Mucosa of gallbladder (tissue), 1 donor: Measurements from ENCODE around the gene PML. TPM values are rescaled to one million over a fixed set of nuclear protein-coding genes. Genes with fewer than 3 reads are reported as not detected.

Experiments
- DNase-seq: peaks from one replicate; pipeline ENCODE4 v3.0.0-alpha.2; 2020; ENCODE audit warnings: low spot score
- total RNA-seq: library from RNA; stranded (reverse); gene quantifications from one replicate; pipeline ENCODE4 v1.2.1, GENCODE V29; 2021
- donor health status: DM: no; HTN: no; CAD: no.

The PML gene
- total RNA-seq, 1 donor from 2014 or later, result 59.6 TPM

- DNase-seq, result no peak
Observed at GRCh38 chr15:74007820-74008371, 13.4 kb downstream of the PML start.

GRCh38 chr15:74008901-74009300, 14.4 kb downstream of the PML start:
- no peak for DNase-seq

GRCh38 chr15:74010929-74011540, 16.5 kb downstream of the PML start:
- no peak for DNase-seq

GRCh38 chr15:74011610-74012009, 17.1 kb downstream of the PML start:
- DNase-seq, result peak; percentile 53

GRCh38 chr15:74013374-74013894, 18.9 kb downstream of the PML start:
- DNase-seq, result no peak

- no peak for DNase-seq
Observed at GRCh38 chr15:74019734-74020133, 25.2 kb downstream of the PML start.

GRCh38 chr15:74022706-74023470, 28.4 kb downstream of the PML start:
- no peak for DNase-seq

GRCh38 chr15:74024687-74025086, 30.2 kb downstream of the PML start:
- no peak for DNase-seq

- no peak for DNase-seq
Observed at GRCh38 chr15:74025436-74025835, 30.9 kb downstream of the PML start.

GRCh38 chr15:74027688-74028087, 33.2 kb downstream of the PML start:
- no peak for DNase-seq

- no peak for DNase-seq
Observed at GRCh38 chr15:74028646-74029045, 34.1 kb downstream of the PML start.

- DNase-seq, result no peak
Observed at GRCh38 chr15:74032046-74032445, 37.5 kb downstream of the PML start.

- DNase-seq, result no peak
Observed at GRCh38 chr15:74032606-74033561, 38.4 kb downstream of the PML start.

- no peak for DNase-seq
Observed at GRCh38 chr15:74034206-74034755, 39.8 kb downstream of the PML start.

GRCh38 chr15:74035121-74036017, 40.9 kb downstream of the PML start:
- no peak for DNase-seq

- peak; percentile 61 for DNase-seq
Observed at GRCh38 chr15:74036271-74037170, 42.0 kb downstream of the PML start.

GRCh38 chr15:74037171-74038117, 42.9 kb downstream of the PML start:
- no peak for DNase-seq
